Neuron (in vitro differentiated cells): ENCODE results near the gene KDM6B.
A peak's percentile ranks its signal among the peaks of the same experiment; 100 is the strongest.

ENCODE experiments used
- H2AFZ ChIP-seq: one replicate; pipeline ENCODE4 v1.6.1; 2013; ENCODE audit warnings: low read depth, mild to moderate bottlenecking, inconsistent platforms, low read length, moderate library complexity
- H3K27me3 ChIP-seq: one replicate; pipeline ENCODE4 v1.6.1; 2013; ENCODE audit warnings: low read length; ENCODE audit not compliant: insufficient read depth
- H3K36me3 ChIP-seq: one replicate; pipeline ENCODE4 v1.6.1; 2013; ENCODE audit warnings: low read length; ENCODE audit not compliant: insufficient read depth
- H3K4me1 ChIP-seq: one replicate; pipeline ENCODE4 v1.6.1; 2013; ENCODE audit warnings: low read length; ENCODE audit not compliant: insufficient read depth
- H3K4me3 ChIP-seq: 2 replicates; pipeline ENCODE4 v1.5.1; 2013; ENCODE audit warnings: mild to moderate bottlenecking, low read length, moderate library complexity
- H3K9me3 ChIP-seq: one replicate; pipeline ENCODE4 v1.6.1; 2013; ENCODE audit warnings: low read length

KDM6B gene

DNA sequence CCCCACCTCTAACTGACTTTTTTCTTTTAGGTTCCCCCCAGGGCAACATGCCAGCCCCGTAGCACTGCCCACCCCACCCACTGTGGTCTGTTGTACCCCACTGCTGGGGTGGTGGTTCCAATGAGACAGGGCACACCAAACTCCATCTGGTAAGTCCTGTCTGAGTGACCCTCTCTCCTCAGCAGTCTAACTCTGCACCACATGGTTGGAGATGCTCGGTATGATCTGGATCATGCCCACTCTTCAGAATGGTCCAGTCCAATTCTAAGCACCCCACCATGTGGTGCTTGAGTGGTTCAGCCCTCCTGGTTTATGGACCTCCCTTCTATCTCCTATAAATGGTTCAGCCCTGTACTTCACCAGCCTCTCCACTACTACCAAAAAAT is 5.9 kb downstream of the KDM6B start:
- peaks cover 2% of the 10 kb centered on the region for H3K36me3 ChIP-seq
- no peak overlapping the region for H3K4me3 ChIP-seq
- no peak overlapping the region for H2AFZ ChIP-seq
- H3K9me3 ChIP-seq = no peaks in the 10 kb centered on the region
- H3K4me1 ChIP-seq = peaks cover 57% of the 10 kb centered on the region
- no peaks in the 10 kb centered on the region for H3K27me3 ChIP-seq

- H3K4me1 ChIP-seq = peaks cover 62% of the 10 kb centered on the region
- H2AFZ ChIP-seq = no peak overlapping the region
- peaks cover 4% of the 10 kb centered on the region for H3K36me3 ChIP-seq
- no peak overlapping the region for H3K4me3 ChIP-seq
- no peaks in the 10 kb centered on the region for H3K9me3 ChIP-seq
- no peaks in the 10 kb centered on the region for H3K27me3 ChIP-seq
These were observed 6.4 kb downstream of the KDM6B start for GRCh38 chr17:7840441-7840840.

DNA sequence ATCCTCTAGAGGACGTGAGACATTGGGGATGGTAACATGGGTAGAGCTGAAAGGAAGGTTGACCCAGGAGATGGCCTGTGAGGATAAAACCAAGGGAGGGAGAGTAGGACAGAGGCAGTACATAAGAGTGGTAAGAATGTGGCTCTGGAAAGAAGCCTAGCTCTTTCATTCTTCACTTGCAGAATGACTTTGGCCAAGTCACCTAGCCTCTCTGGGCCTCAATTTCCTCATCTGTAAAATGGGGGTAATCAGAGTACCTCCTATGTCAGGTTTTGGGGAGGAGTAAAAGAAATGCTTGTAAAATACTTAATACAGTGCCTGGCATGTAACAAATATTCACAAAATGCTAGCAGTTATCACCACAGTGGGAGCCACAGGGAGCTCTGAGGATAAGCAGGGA is 6.9 kb downstream of the KDM6B start:
- Histone ChIP-seq H3K4me3 (peak overlapping the region; percentile 87), H2AFZ (no peak overlapping the region), H3K9me3 (no peaks in the 10 kb centered on the region), H3K4me1 (peaks cover 65% of the 10 kb centered on the region), H3K27me3 (no peaks in the 10 kb centered on the region), H3K36me3 (peaks cover 8% of the 10 kb centered on the region)

- Histone ChIP-seq H3K4me1 (peaks cover 62% of the 10 kb centered on the region), H3K36me3 (peaks cover 13% of the 10 kb centered on the region), H2AFZ (no peak overlapping the region), H3K9me3 (no peaks in the 10 kb centered on the region), H3K4me3 (peak overlapping the region; percentile 87), H3K27me3 (no peaks in the 10 kb centered on the region)
These were observed 7.4 kb downstream of the KDM6B start for GRCh38 chr17:7841396-7841914.

GRCh38 chr17:7841915-7842379 is 7.9 kb downstream of the KDM6B start:
- H3K4me3 ChIP-seq = peak overlapping the region; percentile 87
- no peaks in the 10 kb centered on the region for H3K27me3 ChIP-seq
- H2AFZ ChIP-seq = no peak overlapping the region
- no peaks in the 10 kb centered on the region for H3K9me3 ChIP-seq
- H3K4me1 ChIP-seq = peaks cover 61% of the 10 kb centered on the region
- peaks cover 17% of the 10 kb centered on the region for H3K36me3 ChIP-seq

- Histone ChIP-seq H3K27me3 (no peaks in the 10 kb centered on the region), H3K4me3 (peak overlapping the region; percentile 87), H3K4me1 (peaks cover 54% of the 10 kb centered on the region), H3K36me3 (peaks cover 19% of the 10 kb centered on the region), H3K9me3 (no peaks in the 10 kb centered on the region), H2AFZ (no peak overlapping the region)
These were observed 8.6 kb downstream of the KDM6B start for GRCh38 chr17:7842380-7843256.

- H3K4me1 ChIP-seq = peaks cover 50% of the 10 kb centered on the region
- no peak overlapping the region for H2AFZ ChIP-seq
- H3K27me3 ChIP-seq = no peaks in the 10 kb centered on the region
- H3K4me3 ChIP-seq = peak overlapping the region; percentile 87
- H3K9me3 ChIP-seq = no peaks in the 10 kb centered on the region
- peaks cover 20% of the 10 kb centered on the region for H3K36me3 ChIP-seq
These were observed 9.2 kb downstream of the KDM6B start for GRCh38 chr17:7843257-7843535.

- H3K36me3 ChIP-seq = peaks cover 22% of the 10 kb centered on the region
- no peak overlapping the region for H2AFZ ChIP-seq
- peak overlapping the region; percentile 87 for H3K4me3 ChIP-seq
- no peaks in the 10 kb centered on the region for H3K9me3 ChIP-seq
- no peaks in the 10 kb centered on the region for H3K27me3 ChIP-seq
- peaks cover 47% of the 10 kb centered on the region for H3K4me1 ChIP-seq
These were observed 9.7 kb downstream of the KDM6B start for GRCh38 chr17:7843536-7844291.

DNA sequence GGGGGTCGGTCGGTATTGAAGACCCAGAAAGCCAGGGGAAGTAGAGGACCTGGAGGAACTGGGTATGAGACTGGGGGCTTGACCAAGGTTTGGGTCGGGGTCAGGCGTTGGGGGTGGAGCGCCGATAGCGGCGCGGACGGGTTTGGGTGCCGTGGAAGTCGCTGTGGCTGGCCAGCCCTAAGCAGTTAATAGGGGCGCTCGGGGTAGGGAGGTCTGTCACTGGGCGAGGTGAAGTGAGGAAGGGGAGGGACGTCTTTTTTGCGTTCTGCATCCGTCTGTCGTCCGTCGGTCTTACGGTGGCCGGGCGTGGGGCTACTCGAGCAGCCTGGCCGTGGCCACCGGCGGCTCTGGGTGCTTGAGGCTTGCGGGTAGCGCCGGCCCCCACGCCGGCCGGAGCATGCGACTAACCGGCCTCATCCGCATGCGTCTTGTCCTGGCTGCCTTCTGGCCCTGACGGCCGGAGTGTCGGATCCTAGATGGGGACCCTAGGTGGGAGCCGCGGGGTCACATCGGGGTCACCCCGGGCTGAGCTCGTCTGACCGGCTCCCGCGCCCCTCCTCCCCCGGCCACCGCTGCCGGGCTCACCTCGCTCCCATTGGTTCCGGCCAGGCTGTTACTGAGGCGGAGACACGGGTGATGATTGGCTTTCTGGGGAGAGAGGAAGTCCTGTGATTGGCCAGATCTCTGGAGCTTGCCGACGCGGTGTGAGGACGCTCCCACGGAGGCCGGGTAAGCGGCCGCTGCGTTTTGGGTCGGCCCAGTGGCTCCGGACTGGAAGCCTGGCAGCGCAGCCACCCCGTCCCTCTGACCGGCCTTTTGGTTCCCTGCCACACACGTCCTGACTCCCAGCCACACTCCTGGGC is 10.5 kb downstream of the KDM6B start:
- Histone ChIP-seq H3K4me1 (peaks cover 39% of the 10 kb centered on the region), H2AFZ (no peak overlapping the region), H3K36me3 (peaks cover 28% of the 10 kb centered on the region), H3K4me3 (peak overlapping the region; percentile 87), H3K9me3 (no peaks in the 10 kb centered on the region), H3K27me3 (no peaks in the 10 kb centered on the region)

DNA sequence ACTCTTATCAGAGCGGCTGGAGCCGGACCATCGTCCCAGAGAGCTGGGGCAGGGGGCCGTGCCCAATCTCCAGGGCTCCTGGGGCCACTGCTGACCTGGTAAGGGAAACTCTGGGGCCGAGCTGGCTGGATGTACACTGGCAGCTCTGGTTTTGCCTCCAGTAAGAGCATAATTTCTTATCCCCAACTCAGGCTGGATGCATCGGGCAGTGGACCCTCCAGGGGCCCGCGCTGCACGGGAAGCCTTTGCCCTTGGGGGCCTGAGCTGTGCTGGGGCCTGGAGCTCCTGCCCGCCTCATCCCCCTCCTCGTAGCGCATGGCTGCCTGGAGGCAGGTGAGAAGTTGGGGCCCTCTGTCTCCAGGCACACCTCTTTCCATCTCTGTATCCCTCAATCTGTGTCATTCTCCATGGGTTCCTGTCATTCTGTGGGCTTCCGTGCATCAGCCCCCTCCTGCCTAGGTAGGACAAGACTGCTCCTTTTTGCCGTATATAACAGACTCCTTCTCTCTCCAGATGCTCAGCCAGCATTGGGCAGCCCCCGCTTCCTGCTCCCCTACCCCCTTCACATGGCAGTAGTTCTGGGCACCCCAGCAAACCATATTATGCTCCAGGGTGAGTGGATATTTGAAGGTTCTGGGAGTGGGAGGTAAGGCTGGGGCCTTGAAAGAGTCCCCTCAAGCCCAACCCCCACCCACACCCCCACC is 11.5 kb downstream of the KDM6B start:
- Histone ChIP-seq H3K27me3 (no peaks in the 10 kb centered on the region), H3K4me3 (peak overlapping the region; percentile 87), H3K36me3 (peaks cover 35% of the 10 kb centered on the region), H3K9me3 (no peaks in the 10 kb centered on the region), H2AFZ (no peak overlapping the region), H3K4me1 (peaks cover 29% of the 10 kb centered on the region)

DNA sequence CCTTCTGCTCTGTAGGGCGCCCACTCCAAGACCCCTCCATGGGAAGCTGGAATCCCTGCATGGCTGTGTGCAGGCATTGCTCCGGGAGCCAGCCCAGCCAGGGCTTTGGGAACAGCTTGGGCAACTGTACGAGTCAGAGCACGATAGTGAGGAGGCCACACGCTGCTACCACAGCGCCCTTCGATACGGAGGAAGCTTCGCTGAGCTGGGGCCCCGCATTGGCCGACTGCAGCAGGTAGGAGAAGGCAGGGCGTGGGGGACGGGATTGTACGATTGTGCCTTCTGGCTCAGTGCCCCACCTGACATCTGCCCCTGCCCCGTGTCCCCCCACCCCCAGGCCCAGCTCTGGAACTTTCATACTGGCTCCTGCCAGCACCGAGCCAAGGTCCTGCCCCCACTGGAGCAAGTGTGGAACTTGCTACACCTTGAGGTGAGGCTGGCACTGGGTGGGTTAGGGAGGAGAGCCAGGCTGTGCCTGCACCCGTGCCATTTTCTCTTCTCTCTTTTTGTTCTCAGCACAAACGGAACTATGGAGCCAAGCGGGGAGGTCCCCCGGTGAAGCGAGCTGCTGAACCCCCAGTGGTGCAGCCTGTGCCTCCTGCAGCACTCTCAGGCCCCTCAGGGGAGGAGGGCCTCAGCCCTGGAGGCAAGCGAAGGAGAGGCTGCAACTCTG is 12.2 kb downstream of the KDM6B start:
- no peak overlapping the region for H3K4me3 ChIP-seq
- peaks cover 22% of the 10 kb centered on the region for H3K4me1 ChIP-seq
- H3K9me3 ChIP-seq = no peaks in the 10 kb centered on the region
- H3K36me3 ChIP-seq = peaks cover 42% of the 10 kb centered on the region
- no peak overlapping the region for H2AFZ ChIP-seq
- no peaks in the 10 kb centered on the region for H3K27me3 ChIP-seq
